Endothelial cell (in vitro differentiated cells): ENCODE measurements around the gene NCOA3. TPM values are rescaled to one million over a fixed set of nuclear protein-coding genes. Genes with fewer than 3 reads are reported as not detected.

Source experiments
- DNase-seq: peaks from one replicate; pipeline ENCODE4 v3.0.0; 2021; ENCODE audit warnings: low spot score
- H3K27ac Mint-ChIP-seq: one replicate; pipeline ENCODE4 v1.8.0; 2021; ENCODE audit warnings: mixed read lengths, inconsistent platforms; ENCODE audit not compliant: unreplicated experiment
- H3K27me3 Mint-ChIP-seq: one replicate; pipeline ENCODE4 v1.8.0; 2021; ENCODE audit warnings: mild to moderate bottlenecking, moderate library complexity, mixed read lengths, inconsistent platforms; ENCODE audit not compliant: unreplicated experiment
- H3K36me3 Mint-ChIP-seq: one replicate; pipeline ENCODE4 v1.8.0; 2021; ENCODE audit warnings: mild to moderate bottlenecking, low read depth, mixed read lengths, inconsistent platforms; ENCODE audit not compliant: unreplicated experiment
- H3K4me1 Mint-ChIP-seq: one replicate; pipeline ENCODE4 v1.8.0; 2021; ENCODE audit warnings: mild to moderate bottlenecking, mixed read lengths, inconsistent platforms; ENCODE audit not compliant: unreplicated experiment
- H3K4me3 Mint-ChIP-seq: one replicate; pipeline ENCODE4 v1.8.0; 2021; ENCODE audit warnings: mild to moderate bottlenecking, mixed read lengths, inconsistent platforms; ENCODE audit not compliant: unreplicated experiment
- H3K9me3 Mint-ChIP-seq: one replicate; pipeline ENCODE4 v1.8.0; 2021; ENCODE audit warnings: mixed read lengths, inconsistent platforms; ENCODE audit not compliant: unreplicated experiment
- total RNA-seq: library from RNA; stranded (reverse); fragmentation: NEBNext Ultra II Directional; extraction: Animal tissue kit (Norgen Biotek cat#: 25700); gene quantifications from one replicate; pipeline ENCODE4 v1.2.1, GENCODE V29; 2021; ENCODE audit not compliant: unreplicated experiment
- TF ChIP-seq, protein P1 (sequence below): fragments of 200-600 bp; sonication (generic); IDR thresholded peaks from one replicate; pipeline ENCODE4 v1.5.0; 2021; ENCODE audit warnings: antibody characterized with exemption; ENCODE audit not compliant: unreplicated experiment

Gene NCOA3
- total RNA-seq, 1 donor from 2014 or later: 54.8 TPM

DNA sequence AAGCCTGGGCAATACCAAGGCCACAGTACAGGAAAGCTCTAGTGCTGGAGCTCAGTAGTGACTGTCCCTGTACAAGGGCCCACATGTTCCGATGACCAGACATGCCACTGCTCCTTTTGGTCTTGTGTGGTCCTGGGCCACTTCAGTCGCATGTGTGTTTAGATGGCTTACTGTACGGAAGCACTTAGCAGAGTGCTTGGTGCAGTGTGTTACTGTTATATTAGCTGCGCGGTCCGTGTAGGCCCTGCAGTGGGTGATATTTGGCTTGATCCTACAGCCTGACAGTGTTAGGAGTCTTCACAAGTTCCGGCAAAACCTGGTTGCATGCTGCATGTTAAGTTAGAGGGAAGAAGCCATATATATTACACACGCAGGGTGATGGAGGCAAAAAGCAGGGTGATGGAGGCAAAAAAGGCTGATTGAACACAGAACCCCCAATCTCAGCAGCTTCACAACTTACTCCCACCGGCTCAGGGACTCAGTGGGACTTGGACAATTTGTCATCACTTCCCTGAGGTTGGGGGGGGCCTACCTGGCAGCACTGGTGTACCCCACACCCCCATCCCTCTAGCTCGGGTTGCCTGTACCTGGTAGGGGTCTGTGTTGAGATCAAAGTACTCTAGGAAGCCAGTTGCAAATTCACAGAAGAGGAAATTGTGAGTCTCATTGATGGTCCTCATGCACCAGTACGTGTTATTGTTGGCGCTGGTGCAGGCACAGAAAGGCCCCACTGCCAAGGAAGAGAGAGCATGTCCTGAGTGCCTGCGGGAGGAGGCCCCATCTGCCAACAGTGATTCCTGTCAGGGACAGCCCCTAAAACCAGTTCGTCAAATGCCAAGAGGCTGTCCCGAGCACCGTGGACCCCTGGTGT, 161.0 kb downstream of the NCOA3 start:
- Mint-ChIP-seq H3K27ac (peak overlapping the region; percentile 61), H3K27me3 (peaks cover 18% of the 10 kb centered on the region), H3K9me3 (no peaks in the 10 kb centered on the region), H3K4me3 (no peak overlapping the region), H3K36me3 (peaks cover 39% of the 10 kb centered on the region), H3K4me1 (peaks cover 17% of the 10 kb centered on the region)
- no peak for DNase-seq
- TF ChIP-seq, protein P1, sequence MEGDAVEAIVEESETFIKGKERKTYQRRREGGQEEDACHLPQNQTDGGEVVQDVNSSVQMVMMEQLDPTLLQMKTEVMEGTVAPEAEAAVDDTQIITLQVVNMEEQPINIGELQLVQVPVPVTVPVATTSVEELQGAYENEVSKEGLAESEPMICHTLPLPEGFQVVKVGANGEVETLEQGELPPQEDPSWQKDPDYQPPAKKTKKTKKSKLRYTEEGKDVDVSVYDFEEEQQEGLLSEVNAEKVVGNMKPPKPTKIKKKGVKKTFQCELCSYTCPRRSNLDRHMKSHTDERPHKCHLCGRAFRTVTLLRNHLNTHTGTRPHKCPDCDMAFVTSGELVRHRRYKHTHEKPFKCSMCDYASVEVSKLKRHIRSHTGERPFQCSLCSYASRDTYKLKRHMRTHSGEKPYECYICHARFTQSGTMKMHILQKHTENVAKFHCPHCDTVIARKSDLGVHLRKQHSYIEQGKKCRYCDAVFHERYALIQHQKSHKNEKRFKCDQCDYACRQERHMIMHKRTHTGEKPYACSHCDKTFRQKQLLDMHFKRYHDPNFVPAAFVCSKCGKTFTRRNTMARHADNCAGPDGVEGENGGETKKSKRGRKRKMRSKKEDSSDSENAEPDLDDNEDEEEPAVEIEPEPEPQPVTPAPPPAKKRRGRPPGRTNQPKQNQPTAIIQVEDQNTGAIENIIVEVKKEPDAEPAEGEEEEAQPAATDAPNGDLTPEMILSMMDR: no peak

DNA sequence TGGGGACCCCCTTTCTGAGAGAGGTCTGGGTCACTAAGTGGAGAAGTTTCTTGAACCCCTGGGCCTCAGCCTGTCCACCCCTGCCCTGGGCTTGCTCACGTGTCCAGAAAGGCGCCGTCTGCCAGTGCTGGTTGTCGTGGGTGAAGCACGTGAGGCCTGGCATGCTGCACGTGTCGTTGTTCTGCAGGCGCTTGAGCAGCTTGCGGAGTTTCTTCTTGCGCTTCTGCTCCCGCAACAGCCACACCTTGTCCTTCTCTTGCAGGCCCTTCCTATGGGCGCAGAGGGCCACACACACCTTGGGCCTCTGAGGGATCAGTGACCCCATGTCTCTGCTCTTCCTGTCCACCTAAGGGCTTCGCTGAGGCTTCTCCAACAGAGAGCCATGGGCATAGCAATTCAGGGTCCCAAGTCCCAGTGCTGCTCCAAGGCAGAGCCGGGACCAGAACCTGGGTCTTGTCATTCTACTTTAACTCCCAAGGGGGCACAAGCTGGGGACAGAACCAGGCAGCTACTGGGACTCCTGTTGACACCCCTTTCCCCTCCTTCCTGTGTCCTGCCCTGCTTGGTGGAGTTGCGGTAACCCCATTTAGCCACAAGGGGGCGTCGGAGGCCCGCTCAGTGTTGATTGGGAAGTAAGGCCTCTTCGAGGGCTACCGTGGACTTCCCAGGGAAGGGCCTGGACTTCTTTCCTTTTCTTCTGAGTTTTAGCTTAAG, 161.8 kb downstream of the NCOA3 start:
- Mint-ChIP-seq H3K4me1 (peaks cover 21% of the 10 kb centered on the region), H3K27me3 (peaks cover 22% of the 10 kb centered on the region), H3K27ac (no peak overlapping the region), H3K36me3 (peaks cover 36% of the 10 kb centered on the region), H3K4me3 (no peak overlapping the region), H3K9me3 (no peaks in the 10 kb centered on the region)
- DNase-seq: peak; percentile 92
- TF ChIP-seq, protein P1: peak; percentile 96

DNA sequence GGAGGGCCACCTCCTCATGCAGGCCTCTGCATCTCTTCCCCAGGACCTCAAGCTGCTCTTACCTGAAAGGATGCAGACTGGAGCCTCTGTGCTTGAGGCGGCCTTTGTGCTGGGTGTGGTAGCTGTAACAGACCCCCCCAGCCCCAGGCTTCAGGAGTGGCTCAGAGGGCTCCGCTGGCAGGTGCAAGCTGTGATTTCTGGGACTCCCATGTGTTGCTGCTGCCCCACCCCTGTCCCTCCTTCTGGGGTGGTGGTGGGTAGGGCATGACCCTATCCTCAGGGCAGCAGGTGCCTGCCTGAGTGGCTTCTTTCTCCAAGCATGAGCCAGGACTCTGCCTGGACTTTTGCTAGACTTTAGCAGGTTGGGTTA, 162.4 kb downstream of the NCOA3 start:
- Mint-ChIP-seq H3K27me3 (peaks cover 24% of the 10 kb centered on the region), H3K4me1 (peaks cover 21% of the 10 kb centered on the region), H3K27ac (no peak overlapping the region), H3K9me3 (no peaks in the 10 kb centered on the region), H3K4me3 (no peak overlapping the region), H3K36me3 (peaks cover 40% of the 10 kb centered on the region)
- no peak for DNase-seq
- TF ChIP-seq, protein P1: no peak

DNA sequence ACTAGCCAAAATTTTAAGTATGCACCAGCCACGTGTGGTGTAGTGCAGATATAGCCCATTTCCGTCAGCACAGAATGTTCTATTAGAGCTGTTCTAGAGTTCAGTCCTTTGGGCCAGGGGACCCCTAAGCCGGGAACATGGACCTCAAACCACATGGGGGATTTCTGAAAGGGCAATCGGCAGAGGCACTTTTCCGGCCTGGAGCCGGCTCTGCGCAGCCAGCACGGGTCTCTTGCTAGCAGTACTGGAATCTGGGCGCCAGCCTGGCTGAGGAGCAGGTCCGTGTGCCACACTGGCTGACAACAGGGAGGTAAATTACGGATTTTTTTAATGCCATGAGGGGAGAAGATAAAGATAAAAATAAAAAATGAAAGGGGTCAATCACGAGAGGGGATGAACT, 163.1 kb downstream of the NCOA3 start:
- TF ChIP-seq, protein P1: no peak
- Mint-ChIP-seq H3K9me3 (no peaks in the 10 kb centered on the region), H3K4me1 (peaks cover 21% of the 10 kb centered on the region), H3K36me3 (peaks cover 38% of the 10 kb centered on the region), H3K27ac (no peak overlapping the region), H3K27me3 (peaks cover 25% of the 10 kb centered on the region), H3K4me3 (peak overlapping the region; percentile 70)
- no peak for DNase-seq
